Type B pancreatic cell (in vitro differentiated cells): ENCODE data around the gene CDK16. TPM values are rescaled to one million over a fixed set of nuclear protein-coding genes. Genes with fewer than 3 reads are reported as not detected.

Experiments used
- DNase-seq: peaks from one replicate; pipeline ENCODE4 v3.0.0; 2021; ENCODE audit warnings: mixed read lengths; ENCODE audit not compliant: unreplicated experiment; ENCODE audit errors: extremely low spot score
- H3K27ac Mint-ChIP-seq: 2 replicates; pipeline ENCODE4 v1.8.0; 2021; ENCODE audit warnings: mild to moderate bottlenecking, mixed read lengths
- H3K27me3 Mint-ChIP-seq: 2 replicates; pipeline ENCODE4 v1.8.0; 2021; ENCODE audit warnings: mixed read lengths
- H3K36me3 Mint-ChIP-seq: 2 replicates; pipeline ENCODE4 v1.8.0; 2021; ENCODE audit warnings: mixed read lengths
- H3K4me1 Mint-ChIP-seq: one replicate; pipeline ENCODE4 v1.8.0; 2021; ENCODE audit warnings: mixed read lengths; ENCODE audit not compliant: unreplicated experiment
- H3K4me3 Mint-ChIP-seq: 2 replicates; pipeline ENCODE4 v1.8.0; 2021; ENCODE audit warnings: mild to moderate bottlenecking, mixed read lengths
- H3K9me3 Mint-ChIP-seq: 2 replicates; pipeline ENCODE4 v1.8.0; 2021; ENCODE audit warnings: mixed read lengths
- CTCF ChIP-seq: fragments of 200-600 bp; sonication (generic); conservative IDR thresholded peaks from 2 replicates; pipeline ENCODE4 v1.5.0; 2021; ENCODE audit warnings: antibody characterized with exemption, mild to moderate bottlenecking
- total RNA-seq: library from RNA; stranded (reverse); gene quantifications from 2 replicates; pipeline ENCODE4 v1.2.1, GENCODE V29; 2021; ENCODE audit warnings: low replicate concordance

Gene CDK16
- total RNA-seq, 1 donor from 2014 or later: 234 TPM

GRCh38 chrX:47273011-47273730 is 54.7 kb downstream of the CDK16 start:
- Mint-ChIP-seq H3K9me3 (no peaks in the 10 kb centered on the region), H3K27ac (no peak overlapping the region), H3K27me3 (no peaks in the 10 kb centered on the region), H3K4me3 (no peak overlapping the region), H3K36me3 (no peaks in the 10 kb centered on the region), H3K4me1 (no peaks in the 10 kb centered on the region)
- TF ChIP-seq CTCF: no peak
- DNase-seq: no peak

GRCh38 chrX:47278691-47279090 is 60.2 kb downstream of the CDK16 start:
- TF ChIP-seq CTCF: no peak
- peaks cover 5% of the 10 kb centered on the region for H3K4me1 Mint-ChIP-seq
- H3K36me3 Mint-ChIP-seq: no peaks in the 10 kb centered on the region
- DNase-seq: no peak
- no peaks in the 10 kb centered on the region for H3K9me3 Mint-ChIP-seq
- no peak overlapping the region for H3K4me3 Mint-ChIP-seq
- H3K27ac Mint-ChIP-seq: no peak overlapping the region
- no peaks in the 10 kb centered on the region for H3K27me3 Mint-ChIP-seq

Other genes starting within 250 kb of the CDK16 start
- gene RGN, start 140.2 kb upstream of the CDK16 start, total RNA-seq: 3.5 and 16.2 TPM in 2 replicates
- 95.5 and 103 TPM in 2 replicates for gene NDUFB11, start 74.0 kb upstream of the CDK16 start, total RNA-seq
- gene RBM10, start 73.5 kb upstream of the CDK16 start, total RNA-seq: 46.7 and 61.9 TPM in 2 replicates
- gene UBA1, start 24.9 kb upstream of the CDK16 start, total RNA-seq: 314 and 384 TPM in 2 replicates
- gene USP11, start 14.3 kb downstream of the CDK16 start, total RNA-seq: 84.2 and 189 TPM in 2 replicates
- 0.14 and 0.58 TPM in 2 replicates for gene ZNF157, start 151.9 kb downstream of the CDK16 start, total RNA-seq